ENCODE measurements around the gene CGB5.

DNA sequence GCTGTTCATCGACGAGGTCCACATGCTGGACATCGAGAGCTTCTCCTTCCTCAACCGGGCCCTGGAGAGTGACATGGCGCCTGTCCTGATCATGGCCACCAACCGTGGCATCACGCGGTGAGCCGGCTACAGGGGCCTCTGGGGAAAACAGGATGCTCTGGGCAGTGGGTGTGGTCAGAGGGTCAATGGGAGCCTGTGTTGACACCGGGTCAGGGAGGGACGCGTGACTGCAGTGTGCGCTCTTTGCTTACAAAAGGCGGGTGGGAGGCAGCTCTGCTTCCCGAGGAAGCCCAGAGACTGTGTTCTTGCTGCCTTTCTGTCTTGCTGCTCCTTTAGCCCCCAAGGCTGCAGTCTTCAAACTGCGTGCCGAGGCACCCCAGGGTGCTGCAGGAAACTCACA, 32.5 kb upstream of the CGB5 start:
- no peak for TF ChIP-seq CTCF (conservative IDR thresholded peaks at IDR 0.05; ENCODE audit: low read length)
- TF ChIP-seq EZH2phosphoT487 (IDR thresholded peaks at IDR 0.05; ENCODE audit: borderline replicate concordance), result no peak

Data from Loucy (cell line).